IMR-90 (cell line): ENCODE measurements around the gene SMAD7. TPM values are rescaled to one million over a fixed set of nuclear protein-coding genes. Genes with fewer than 3 reads are reported as not detected.
A peak's percentile ranks its signal among the peaks of the same experiment; 100 is the strongest.

Experiments
- ATAC-seq: fragments of 200-7000 bp; cut with Tn5 transposase; 2 replicates; pipeline ENCODE4 v1.9.1; 2020; ENCODE audit warnings: low read depth, mild to moderate bottlenecking, moderate library complexity
- BruUV-seq: library from RNA; stranded (reverse); fragments of 400-500 nt; replicated peaks from 2 replicates; lab custom pipeline; 2021; lab: Mats Ljungman, UMichigan
- CTCF ChIA-PET: fragments of 300-600 bp; formaldehyde crosslinking; extraction: SDS; loops from one replicate; lab custom pipeline; 2021; ENCODE audit warnings: antibody characterized with exemption; lab: Yijun Ruan, JAX
- POLR2A ChIA-PET: fragments of 300-600 bp; sonication (Branson Sonifier 250); formaldehyde crosslinking; loops from one replicate; lab custom pipeline; 2022; ENCODE audit warnings: antibody characterized with exemption; ENCODE audit not compliant: unreplicated experiment; lab: Charles Lee
- DNase-seq: peaks from one replicate; pipeline ENCODE4 v3.0.0; 2013
- H2AFZ ChIP-seq: replicated peaks from 2 replicates; pipeline ENCODE3; 2013; ENCODE audit warnings: low read length, mild to moderate bottlenecking; ENCODE audit not compliant: poor library complexity
- H2AK5ac ChIP-seq: 2 replicates; pipeline ENCODE4 v1.6.1; 2013; ENCODE audit warnings: low read depth, low read length, inconsistent platforms
- H2AK9ac ChIP-seq: replicated peaks from 2 replicates; pipeline ENCODE3; 2013; ENCODE audit warnings: mild to moderate bottlenecking, low read depth, low read length, moderate library complexity; ENCODE audit not compliant: poor library complexity
- H2BK120ac ChIP-seq: 2 replicates; pipeline ENCODE4 v1.6.1; 2013; ENCODE audit warnings: low read depth, low read length, inconsistent platforms
- H2BK15ac ChIP-seq: 3 replicates; pipeline ENCODE4 v1.6.1; 2013; ENCODE audit warnings: low read depth, low read length, inconsistent platforms
- H2BK20ac ChIP-seq: 2 replicates; pipeline ENCODE4 v1.6.1; 2013; ENCODE audit warnings: low read depth, mild to moderate bottlenecking, inconsistent platforms, low read length, moderate library complexity
- H2BK5ac ChIP-seq: 2 replicates; pipeline ENCODE4 v1.6.1; 2013; ENCODE audit warnings: mild to moderate bottlenecking, low read depth, low read length, inconsistent platforms; ENCODE audit not compliant: poor library complexity, severe bottlenecking
- H3K14ac ChIP-seq: replicated peaks from 2 replicates; pipeline ENCODE4 v1.6.1; 2013; ENCODE audit warnings: low read depth, low read length, inconsistent platforms
- H3K18ac ChIP-seq: 2 replicates; pipeline ENCODE4 v1.6.1; 2013; ENCODE audit warnings: low read depth, low read length, control low read depth
- H3K23ac ChIP-seq: 2 replicates; pipeline ENCODE4 v1.6.1; 2013; ENCODE audit warnings: low read depth, low read length, inconsistent platforms
- H3K27ac ChIP-seq: 2 replicates; pipeline ENCODE4 v1.5.1; 2013; ENCODE audit warnings: mild to moderate bottlenecking, control low read depth, low read length; ENCODE audit not compliant: insufficient read depth
- H3K27me3 ChIP-seq: 2 replicates; pipeline ENCODE4 v1.6.1; 2013; ENCODE audit warnings: low read length; ENCODE audit not compliant: control insufficient read depth, insufficient read depth
- H3K36me3 ChIP-seq: 2 replicates; pipeline ENCODE4 v1.6.1; 2013; ENCODE audit warnings: low read length, mixed read lengths; ENCODE audit not compliant: control insufficient read depth, insufficient read depth
- H3K4ac ChIP-seq: 2 replicates; pipeline ENCODE4 v1.6.1; 2013; ENCODE audit warnings: low read depth, low read length, inconsistent platforms
- H3K4me1 ChIP-seq: 2 replicates; pipeline ENCODE4 v1.6.1; 2013; ENCODE audit warnings: low read length, mixed read lengths; ENCODE audit not compliant: control insufficient read depth, insufficient read depth
- H3K4me2 ChIP-seq: 2 replicates; pipeline ENCODE4 v1.6.1; 2013; ENCODE audit warnings: low read depth, mild to moderate bottlenecking, control low read depth, low read length, moderate library complexity
- H3K4me3 ChIP-seq: 2 replicates; pipeline ENCODE4 v1.5.1; 2013; ENCODE audit warnings: low read depth, mild to moderate bottlenecking, control low read depth, low read length, moderate library complexity; ENCODE audit not compliant: insufficient read depth
- H3K56ac ChIP-seq: 2 replicates; pipeline ENCODE4 v1.6.1; 2013; ENCODE audit warnings: low read length, inconsistent platforms; ENCODE audit not compliant: insufficient read depth; ENCODE audit errors: extremely low read depth
- H3K79me1 ChIP-seq, 2 experiments: 2 replicates each; pipeline ENCODE4 v1.6.1; 2013; ENCODE audit warnings: low read length in 2 of 2, inconsistent platforms in 1 of 2, low read depth in 1 of 2
- H3K9ac ChIP-seq: 2 replicates; pipeline ENCODE4 v1.6.1; 2013; ENCODE audit warnings: low read depth, low read length, control low read depth
- H3K9me1 ChIP-seq: 2 replicates; pipeline ENCODE4 v1.6.1; 2013; ENCODE audit warnings: low read length, inconsistent platforms; ENCODE audit not compliant: insufficient read depth
- H3K9me3 ChIP-seq: 2 replicates; pipeline ENCODE4 v1.6.1; 2013; ENCODE audit warnings: low read length; ENCODE audit not compliant: control insufficient read depth, insufficient read depth
- H4K20me1 ChIP-seq: 2 replicates; pipeline ENCODE4 v1.6.1; 2013; ENCODE audit warnings: low read length, inconsistent platforms; ENCODE audit not compliant: insufficient read depth
- H4K5ac ChIP-seq: 2 replicates; pipeline ENCODE4 v1.6.1; 2013; ENCODE audit warnings: mild to moderate bottlenecking, low read depth, low read length, control low read depth
- H4K8ac ChIP-seq, 2 experiments: 2 replicates each; pipeline ENCODE4 v1.6.1; 2013; ENCODE audit warnings: low read depth in 2 of 2, low read length in 2 of 2, control low read depth in 1 of 2, inconsistent platforms in 1 of 2
- H4K91ac ChIP-seq: 2 replicates; pipeline ENCODE4 v1.6.1; 2013; ENCODE audit warnings: low read depth, low read length, inconsistent platforms; ENCODE audit not compliant: insufficient read depth
- BHLHE40 ChIP-seq: fragments of 150-350 bp; IDR thresholded peaks from 2 replicates; pipeline ENCODE4 v1.6.1; 2016; ENCODE audit warnings: mild to moderate bottlenecking, low read depth, low read length
- CEBPB ChIP-seq: IDR thresholded peaks from 2 replicates; pipeline ENCODE4 v1.6.1; 2012; ENCODE audit warnings: low read depth, low read length, improper control_type of control experiment
- CHD1 ChIP-seq: IDR thresholded peaks from 2 replicates; pipeline ENCODE4 v1.6.1; 2012; ENCODE audit warnings: low read depth, low read length, improper control_type of control experiment
- CTCF ChIP-seq: conservative IDR thresholded peaks from 2 replicates; pipeline ENCODE4 v1.5.1; 2012; ENCODE audit warnings: mild to moderate bottlenecking, low read depth, low read length, improper control_type of control experiment
- FOS ChIP-seq: fragments of 150-350 bp; IDR thresholded peaks from 2 replicates; pipeline ENCODE4 v1.6.1; 2016; ENCODE audit warnings: low read depth, low read length
- MAFK ChIP-seq: IDR thresholded peaks from 2 replicates; pipeline ENCODE4 v1.6.1; 2012; ENCODE audit warnings: low read depth, low read length, improper control_type of control experiment
- MXI1 ChIP-seq: IDR thresholded peaks from 2 replicates; pipeline ENCODE4 v1.6.1; 2012; ENCODE audit warnings: low read depth, mild to moderate bottlenecking, low read length, moderate library complexity, borderline replicate concordance
- NFE2L2 ChIP-seq: fragments of 150-350 bp; IDR thresholded peaks from 2 replicates; pipeline ENCODE4 v1.6.1; 2016; ENCODE audit warnings: low read depth, mild to moderate bottlenecking, low read length
- POLR2A ChIP-seq: IDR thresholded peaks from 2 replicates; pipeline ENCODE4 v1.6.1; 2012; ENCODE audit warnings: mild to moderate bottlenecking, low read depth, low read length
- RAD21 ChIP-seq: IDR thresholded peaks from 2 replicates; pipeline ENCODE4 v1.6.1; 2012; ENCODE audit warnings: low read length, improper control_type of control experiment
- RCOR1 ChIP-seq: IDR thresholded peaks from 2 replicates; pipeline ENCODE4 v1.6.1; 2012; ENCODE audit warnings: mild to moderate bottlenecking, low read length, improper control_type of control experiment; ENCODE audit not compliant: insufficient replicate concordance
- RFX5 ChIP-seq: IDR thresholded peaks from 2 replicates; pipeline ENCODE4 v1.8.0; 2012; ENCODE audit warnings: low read depth, mild to moderate bottlenecking, low read length, moderate library complexity
- SMC3 ChIP-seq: fragments of 150-350 bp; IDR thresholded peaks from 2 replicates; pipeline ENCODE4 v1.6.1; 2016; ENCODE audit warnings: low read depth, mild to moderate bottlenecking, antibody characterized with exemption, low read length, moderate library complexity
- WGBS, 2 experiments: methylation state at CpG; one replicate each; pipeline versions ENCODE4 v1.1.5 to v1.1.7; 2013; ENCODE audit warnings: missing lambda C conversion rate in 2 of 2; ENCODE audit not compliant: insufficient read length in 1 of 2; ENCODE audit errors: extremely low coverage in 2 of 2; 5-methylcytosine and 5-hydroxymethylcytosine counted together
- dilution Hi-C: fragments of 300-500 bp; cut with HindIII; formaldehyde crosslinking; loops from one replicate; pipeline ENCODE4 v1.14.3; 2018; ENCODE audit warnings: low sequenced_read_pairs; ENCODE audit not compliant: unreplicated experiment
- in situ Hi-C: fragments of 300-500 bp; cut with MboI; formaldehyde crosslinking; loops from 3 replicates; pipeline ENCODE4 v1.14.3; 2019; ENCODE audit warnings: low sequenced_read_pairs, inconsistent platforms, mixed read lengths
- intact Hi-C: fragments of 100-400 bp; cut with micrococcal nuclease; formaldehyde crosslinking; loops from 2 replicates; pipeline ENCODE4 v1.10.0; 2022
- polyA plus RNA-seq, 3 experiments: library from polyadenylated mRNA; depleted of rRNA; stranded (reverse); fragments of >200 nt; gene quantifications; 2 replicates each; pipeline ENCODE4 v1.2.3, GENCODE V29; 2012; ENCODE audit warnings: low replicate concordance in 1 of 3
- total RNA-seq: library from RNA; depleted of rRNA; stranded (reverse); fragments of >200 nt; gene quantifications from 2 replicates; pipeline ENCODE4 v1.2.3, GENCODE V29; 2012
- TF ChIP-seq, protein P1 (sequence below): fragments of 150-350 bp; IDR thresholded peaks from 2 replicates; pipeline ENCODE4 v1.6.1; 2016; ENCODE audit warnings: low read depth, mild to moderate bottlenecking, low read length, moderate library complexity, borderline replicate concordance
- TF ChIP-seq, protein P2 (sequence below): fragments of 150-350 bp; IDR thresholded peaks from 2 replicates; pipeline ENCODE4 v1.6.1; 2017; ENCODE audit warnings: mild to moderate bottlenecking, antibody characterized with exemption, low read length, low read depth

Gene SMAD7
- total and polyA plus RNA-seq, 2 of the 4 experiments (the other 2 are of a cell fraction), result 15.8 to 17.6 TPM

DNA sequence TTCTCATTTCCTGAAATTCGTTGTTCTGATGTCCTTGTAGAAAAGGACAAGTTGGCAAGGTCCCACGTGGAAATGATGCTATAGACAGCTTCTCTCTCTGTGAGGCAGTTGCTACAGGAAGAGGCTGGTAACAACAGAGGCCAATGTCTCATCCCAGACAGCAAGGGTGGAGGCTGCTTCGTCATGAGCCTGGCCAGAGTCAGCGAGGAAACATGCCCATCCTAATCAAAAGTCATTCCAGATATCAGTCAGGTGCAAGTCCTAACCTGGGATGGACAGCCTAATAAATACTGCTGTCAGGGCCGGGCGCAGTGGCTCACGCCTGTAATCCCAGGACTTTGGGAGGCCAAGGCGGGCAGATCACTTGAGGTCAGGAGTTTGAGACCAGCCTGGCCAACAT is 6.4 kb upstream of the SMAD7 start:
- BruUV-seq, result no TSS peak
- intact Hi-C loops (no loop called here), in situ Hi-C loops (no loop called here), dilution Hi-C loops (no loop called here)
- Histone ChIP-seq H3K27ac (peak overlapping the region; percentile 24; the same call in 1 of the 2 replicates), H3K4me3 (no peak overlapping the region), H3K9me1 (peaks cover 13% of the 10 kb centered on the region), H3K4ac (peak overlapping the region; percentile 74), H3K27me3 (no peaks in the 10 kb centered on the region), H3K9ac (no peak overlapping the region), H3K9me3 (no peaks in the 10 kb centered on the region), H4K91ac (peak overlapping the region; percentile 85), H3K4me2 (no peak overlapping the region), H3K4me1 (peaks cover 26% of the 10 kb centered on the region), H3K18ac (peak overlapping the region; percentile 79; the same call in 1 of the 2 replicates), H2BK15ac (peak overlapping the region; percentile 97; the same call in 2 of the 3 replicates), H4K20me1 (no peaks in the 10 kb centered on the region; the same call in 1 of the 2 replicates), H3K36me3 (no peaks in the 10 kb centered on the region), H2BK5ac (peak overlapping the region; percentile 96), H2AK5ac (peak overlapping the region; percentile 98), H2AFZ (no peak overlapping the region), H2BK120ac (peak overlapping the region; percentile 91), H4K8ac (peak overlapping the region; percentile 57 to 64; a peak in 3 of 4 replicates), H4K5ac (0 out of 2 replicates have a peak overlapping the region, but pooled peaks have one; percentile 4), H3K79me1 (peaks cover 0 to 9% of the 10 kb centered on the region in 2 experiments; a peak in 3 of 4 replicates), H2BK20ac (peak overlapping the region; percentile 60), H3K14ac (peak overlapping the region; percentile 4; the same call in 1 of the 2 replicates), H2AK9ac (no peak overlapping the region), H3K56ac (no peak overlapping the region), H3K23ac (no peak overlapping the region)
- no peak for ATAC-seq
- 80% methylated on average over 2 of the region's 8 CpGs; no CpG with 5 or more reads in 1 of the 2 experiments for WGBS, 2 experiments
- TF ChIP-seq SMC3 (no peak), NFE2L2 (no peak), CEBPB (no peak), MXI1 (no peak), BHLHE40 (no peak), MAFK (no peak), CHD1 (no peak), RCOR1 (no peak), CTCF (no peak), POLR2A (no peak), RAD21 (no peak), FOS (no peak), RFX5 (no peak)
- TF ChIP-seq, protein P1, sequence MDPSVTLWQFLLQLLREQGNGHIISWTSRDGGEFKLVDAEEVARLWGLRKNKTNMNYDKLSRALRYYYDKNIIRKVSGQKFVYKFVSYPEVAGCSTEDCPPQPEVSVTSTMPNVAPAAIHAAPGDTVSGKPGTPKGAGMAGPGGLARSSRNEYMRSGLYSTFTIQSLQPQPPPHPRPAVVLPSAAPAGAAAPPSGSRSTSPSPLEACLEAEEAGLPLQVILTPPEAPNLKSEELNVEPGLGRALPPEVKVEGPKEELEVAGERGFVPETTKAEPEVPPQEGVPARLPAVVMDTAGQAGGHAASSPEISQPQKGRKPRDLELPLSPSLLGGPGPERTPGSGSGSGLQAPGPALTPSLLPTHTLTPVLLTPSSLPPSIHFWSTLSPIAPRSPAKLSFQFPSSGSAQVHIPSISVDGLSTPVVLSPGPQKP, result no peak
- TF ChIP-seq, protein P2, sequence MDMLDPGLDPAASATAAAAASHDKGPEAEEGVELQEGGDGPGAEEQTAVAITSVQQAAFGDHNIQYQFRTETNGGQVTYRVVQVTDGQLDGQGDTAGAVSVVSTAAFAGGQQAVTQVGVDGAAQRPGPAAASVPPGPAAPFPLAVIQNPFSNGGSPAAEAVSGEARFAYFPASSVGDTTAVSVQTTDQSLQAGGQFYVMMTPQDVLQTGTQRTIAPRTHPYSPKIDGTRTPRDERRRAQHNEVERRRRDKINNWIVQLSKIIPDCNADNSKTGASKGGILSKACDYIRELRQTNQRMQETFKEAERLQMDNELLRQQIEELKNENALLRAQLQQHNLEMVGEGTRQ, result no peak
- DNase-seq, result no peak
- ChIA-PET CTCF (no interaction called here), POLR2A (no interaction called here)
